ENCODE data around the gene WDR11. TPM values are rescaled to one million over a fixed set of nuclear protein-coding genes. Genes with fewer than 3 reads are reported as not detected.

The WDR11 gene
- total RNA-seq, 1 experiment from 2014 or later, result 48.3 TPM

DNA sequence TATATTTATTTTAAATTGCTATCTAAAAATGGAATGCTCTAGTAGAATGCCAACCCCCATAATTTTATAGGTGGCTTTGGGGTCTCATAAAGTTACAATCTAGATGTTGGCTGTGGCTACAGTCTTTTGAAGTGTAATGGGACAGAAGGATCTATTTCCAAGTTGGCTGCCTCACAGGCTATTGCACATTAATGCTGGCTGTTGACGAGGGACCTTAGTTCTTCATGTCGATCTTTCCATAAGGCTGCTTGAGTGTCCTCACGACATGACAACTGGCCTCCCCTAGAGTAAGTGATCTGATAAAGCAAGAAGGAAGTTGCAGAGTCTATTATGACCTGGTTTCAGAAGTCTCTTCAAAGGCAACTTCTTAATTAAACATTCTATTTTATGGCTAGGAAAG lies 36.3 kb downstream of the WDR11 start:
- Histone ChIP-seq H4K20me1 (ENCODE audit: insufficient read depth) (no peaks in the 10 kb centered on the region), H3K4me2 (ENCODE audit: low read length) (no peak overlapping the region), H3K9me3 (ENCODE audit: control insufficient read depth in 1 of 2, insufficient read depth in 1 of 2, low read depth in 1 of 2, low read length in 2 of 2) (no peaks in the 10 kb centered on the region), H3K79me2 (ENCODE audit: insufficient read depth, low read length) (no peaks in the 10 kb centered on the region), H2AFZ (ENCODE audit: low read depth, low read length, poor library complexity, severe bottlenecking) (no peak overlapping the region), H3K27ac (ENCODE audit: low read depth, low read length) (no peak overlapping the region), H3K27me3 (ENCODE audit: insufficient read depth, low read length) (no peaks in the 10 kb centered on the region), H3K36me3 (ENCODE audit: control insufficient read depth in 1 of 2, insufficient read depth in 2 of 2, low read length in 2 of 2) (peaks cover 9 to 13% of the 10 kb centered on the region in 2 experiments), H3K9ac (ENCODE audit: low read length) (no peak overlapping the region), H3K4me3 (replicated peaks in 1 of 2; ENCODE audit: low read depth in 1 of 2, low read length in 2 of 2) (no peak overlapping the region), H3K9me2 (ENCODE audit: insufficient read depth) (no peaks in the 10 kb centered on the region), H3K4me1 (ENCODE audit: control insufficient read depth in 1 of 2, insufficient read depth in 2 of 2, low read length in 2 of 2) (no peaks in the 10 kb centered on the region)
- no peak for ATAC-seq
- RAD21 ChIA-PET (ENCODE audit: low non-redundant PET in 1 of 2, low total read pairs in 2 of 2, uncharacterized antibody in 2 of 2, unreplicated experiment in 2 of 2), result no interaction called here
- DNase-seq (ENCODE audit: low read depth, low spot score), result no peak
- CTCF ChIA-PET, result no interaction called here
- TF ChIP-seq CEBPB (IDR thresholded peaks at IDR 0.05; ENCODE audit: low read depth) (no peak), FOSL1 (IDR thresholded peaks at IDR 0.05; ENCODE audit: low read depth) (no peak), ZFX (IDR thresholded peaks at IDR 0.05) (no peak), SRF (IDR thresholded peaks at IDR 0.05; ENCODE audit: low read depth) (no peak), EGR1 (IDR thresholded peaks at IDR 0.05; ENCODE audit: low read depth) (no peak), CBX3 (IDR thresholded peaks at IDR 0.05; ENCODE audit: low read depth) (no peak), TCF7L2 (IDR thresholded peaks at IDR 0.05; ENCODE audit: borderline replicate concordance, extremely low read depth, insufficient read depth, insufficient read length) (no peak), ELF1 (IDR thresholded peaks at IDR 0.05; ENCODE audit: borderline replicate concordance, low read depth) (no peak)
- TF ChIP-seq, protein P1, sequence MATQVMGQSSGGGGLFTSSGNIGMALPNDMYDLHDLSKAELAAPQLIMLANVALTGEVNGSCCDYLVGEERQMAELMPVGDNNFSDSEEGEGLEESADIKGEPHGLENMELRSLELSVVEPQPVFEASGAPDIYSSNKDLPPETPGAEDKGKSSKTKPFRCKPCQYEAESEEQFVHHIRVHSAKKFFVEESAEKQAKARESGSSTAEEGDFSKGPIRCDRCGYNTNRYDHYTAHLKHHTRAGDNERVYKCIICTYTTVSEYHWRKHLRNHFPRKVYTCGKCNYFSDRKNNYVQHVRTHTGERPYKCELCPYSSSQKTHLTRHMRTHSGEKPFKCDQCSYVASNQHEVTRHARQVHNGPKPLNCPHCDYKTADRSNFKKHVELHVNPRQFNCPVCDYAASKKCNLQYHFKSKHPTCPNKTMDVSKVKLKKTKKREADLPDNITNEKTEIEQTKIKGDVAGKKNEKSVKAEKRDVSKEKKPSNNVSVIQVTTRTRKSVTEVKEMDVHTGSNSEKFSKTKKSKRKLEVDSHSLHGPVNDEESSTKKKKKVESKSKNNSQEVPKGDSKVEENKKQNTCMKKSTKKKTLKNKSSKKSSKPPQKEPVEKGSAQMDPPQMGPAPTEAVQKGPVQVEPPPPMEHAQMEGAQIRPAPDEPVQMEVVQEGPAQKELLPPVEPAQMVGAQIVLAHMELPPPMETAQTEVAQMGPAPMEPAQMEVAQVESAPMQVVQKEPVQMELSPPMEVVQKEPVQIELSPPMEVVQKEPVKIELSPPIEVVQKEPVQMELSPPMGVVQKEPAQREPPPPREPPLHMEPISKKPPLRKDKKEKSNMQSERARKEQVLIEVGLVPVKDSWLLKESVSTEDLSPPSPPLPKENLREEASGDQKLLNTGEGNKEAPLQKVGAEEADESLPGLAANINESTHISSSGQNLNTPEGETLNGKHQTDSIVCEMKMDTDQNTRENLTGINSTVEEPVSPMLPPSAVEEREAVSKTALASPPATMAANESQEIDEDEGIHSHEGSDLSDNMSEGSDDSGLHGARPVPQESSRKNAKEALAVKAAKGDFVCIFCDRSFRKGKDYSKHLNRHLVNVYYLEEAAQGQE (IDR thresholded peaks at IDR 0.05; ENCODE audit: low read depth), result no peak
- TF ChIP-seq, protein P2, sequence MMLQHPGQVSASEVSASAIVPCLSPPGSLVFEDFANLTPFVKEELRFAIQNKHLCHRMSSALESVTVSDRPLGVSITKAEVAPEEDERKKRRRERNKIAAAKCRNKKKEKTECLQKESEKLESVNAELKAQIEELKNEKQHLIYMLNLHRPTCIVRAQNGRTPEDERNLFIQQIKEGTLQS (IDR thresholded peaks at IDR 0.05), result no peak
- intact Hi-C loops (cut with micrococcal nuclease), result no loop called here
- no TSS peak for BruUV-seq (replicated peaks)
- POLR2A ChIA-PET, result no interaction called here

Measured in HCT116 (cell line).